ENCODE results near the gene C6. TPM values are rescaled to one million over a fixed set of nuclear protein-coding genes. Genes with fewer than 3 reads are reported as not detected.

C6 gene
- total RNA-seq, 3 donors from 2014 or later = 1.2 to 113 (median 8.5) TPM

DNA sequence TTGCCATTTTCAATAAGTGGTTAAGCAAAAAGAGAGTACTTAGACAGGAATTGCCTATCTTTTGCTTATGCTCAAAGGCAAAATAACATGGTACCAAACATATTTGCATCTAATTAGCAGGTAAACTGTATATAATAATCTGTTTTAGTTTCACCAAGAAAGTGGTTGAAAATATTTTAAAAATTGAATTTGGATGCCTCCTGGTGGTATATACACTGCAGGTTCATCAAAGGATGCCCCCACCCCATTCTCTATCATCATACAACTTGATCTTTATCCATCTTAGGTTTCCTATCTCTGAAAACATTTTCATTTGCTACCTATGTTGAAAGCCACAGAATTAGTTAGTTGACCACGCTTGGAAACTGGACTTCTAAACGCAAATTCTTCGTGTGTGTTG, 95.2 kb downstream of the C6 start:
- DNase-seq (ENCODE audit: low spot score in 2 of 2) = no peak
- TF ChIP-seq, protein P1, sequence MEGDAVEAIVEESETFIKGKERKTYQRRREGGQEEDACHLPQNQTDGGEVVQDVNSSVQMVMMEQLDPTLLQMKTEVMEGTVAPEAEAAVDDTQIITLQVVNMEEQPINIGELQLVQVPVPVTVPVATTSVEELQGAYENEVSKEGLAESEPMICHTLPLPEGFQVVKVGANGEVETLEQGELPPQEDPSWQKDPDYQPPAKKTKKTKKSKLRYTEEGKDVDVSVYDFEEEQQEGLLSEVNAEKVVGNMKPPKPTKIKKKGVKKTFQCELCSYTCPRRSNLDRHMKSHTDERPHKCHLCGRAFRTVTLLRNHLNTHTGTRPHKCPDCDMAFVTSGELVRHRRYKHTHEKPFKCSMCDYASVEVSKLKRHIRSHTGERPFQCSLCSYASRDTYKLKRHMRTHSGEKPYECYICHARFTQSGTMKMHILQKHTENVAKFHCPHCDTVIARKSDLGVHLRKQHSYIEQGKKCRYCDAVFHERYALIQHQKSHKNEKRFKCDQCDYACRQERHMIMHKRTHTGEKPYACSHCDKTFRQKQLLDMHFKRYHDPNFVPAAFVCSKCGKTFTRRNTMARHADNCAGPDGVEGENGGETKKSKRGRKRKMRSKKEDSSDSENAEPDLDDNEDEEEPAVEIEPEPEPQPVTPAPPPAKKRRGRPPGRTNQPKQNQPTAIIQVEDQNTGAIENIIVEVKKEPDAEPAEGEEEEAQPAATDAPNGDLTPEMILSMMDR (IDR thresholded peaks at IDR 0.05) = no peak
- TF ChIP-seq POLR2AphosphoS5 (IDR thresholded peaks at IDR 0.05) (no peak), POLR2A (IDR thresholded peaks at IDR 0.05) (no peak)
- H3K27ac ChIP-seq = no peak overlapping the region
- H3K36me3 ChIP-seq = no peaks in the 10 kb centered on the region
- no peaks in the 10 kb centered on the region for H3K4me1 ChIP-seq
- H3K4me3 ChIP-seq = no peak overlapping the region
- H3K27me3 ChIP-seq = no peaks in the 10 kb centered on the region
- no peaks in the 10 kb centered on the region for H3K9me3 ChIP-seq
- intact Hi-C loops (cut with DNase I; ENCODE audit: low total_unique reads) = no loop called here

DNA sequence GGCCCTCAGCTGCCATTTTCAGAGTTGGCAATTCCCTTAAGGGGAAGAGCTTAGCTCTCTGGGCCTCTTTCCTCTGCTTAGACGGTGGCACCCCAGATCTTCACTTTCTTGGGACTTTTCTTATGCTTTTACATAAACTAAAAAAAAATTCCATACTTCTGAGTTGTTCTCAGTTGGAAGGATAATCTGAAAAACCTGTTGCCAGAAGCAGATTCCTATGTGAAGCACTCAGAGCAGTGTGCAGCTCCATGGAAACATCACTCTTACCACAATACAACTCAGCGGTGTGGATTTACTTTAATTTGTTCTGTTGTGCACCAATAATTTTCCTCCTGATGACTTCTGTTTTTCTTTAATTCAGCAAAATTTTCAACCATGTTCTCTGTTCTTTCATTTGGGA, 98.1 kb downstream of the C6 start:
- no peaks in the 10 kb centered on the region for H3K9me3 ChIP-seq
- H3K4me1 ChIP-seq = no peaks in the 10 kb centered on the region
- no peak overlapping the region for H3K4me3 ChIP-seq
- no peaks in the 10 kb centered on the region for H3K27me3 ChIP-seq
- H3K27ac ChIP-seq = no peak overlapping the region
- no peak for DNase-seq (ENCODE audit: low spot score in 2 of 2)
- H3K36me3 ChIP-seq = no peaks in the 10 kb centered on the region
- intact Hi-C loops (cut with DNase I; ENCODE audit: low total_unique reads) = no loop called here
- TF ChIP-seq, protein P1 (IDR thresholded peaks at IDR 0.05) = no peak

DNA sequence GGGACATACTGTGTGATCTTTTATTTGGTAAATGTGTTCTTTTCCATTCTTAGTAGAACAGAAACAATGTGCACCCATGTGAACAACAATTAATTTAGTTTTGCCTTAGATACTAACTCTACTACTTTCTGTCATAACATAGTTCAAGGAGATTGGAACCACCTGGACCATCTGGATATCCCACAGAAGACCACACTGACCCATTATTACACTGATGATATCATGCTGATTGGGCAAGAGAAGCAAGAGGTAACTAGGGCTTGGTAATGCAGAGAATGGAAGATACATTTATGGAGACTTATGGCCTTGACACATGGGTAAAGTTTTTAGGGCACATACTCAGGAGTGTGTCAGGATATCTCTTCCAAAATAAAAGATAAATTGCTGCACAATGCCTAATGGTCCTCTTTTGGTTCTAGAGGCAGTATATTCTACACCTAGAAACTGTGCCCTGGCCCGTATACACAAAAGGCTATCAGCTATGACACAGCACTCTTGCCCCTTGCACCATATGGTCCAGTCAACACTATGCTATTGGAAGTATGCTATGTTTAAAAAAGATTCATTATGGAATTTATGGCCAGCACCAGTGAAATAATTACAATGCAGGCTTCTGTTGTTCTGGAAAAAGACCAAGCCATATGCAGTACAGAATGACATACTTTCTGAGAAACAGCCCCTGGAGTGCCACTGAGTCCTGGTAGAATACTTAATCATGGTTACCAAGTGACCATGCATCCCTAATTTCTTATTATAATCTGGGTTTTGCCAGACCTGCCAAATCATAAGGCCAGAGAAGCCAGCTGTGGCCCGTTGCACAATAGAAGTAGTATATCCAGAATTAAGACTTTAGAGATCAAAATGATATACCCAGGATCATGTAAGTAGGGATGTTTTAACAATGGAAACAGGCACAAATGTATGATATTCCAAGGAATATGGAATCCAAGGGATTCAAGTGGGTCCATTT, 100.6 kb downstream of the C6 start:
- no peak for TF ChIP-seq POLR2A (IDR thresholded peaks at IDR 0.05)
- no peak for TF ChIP-seq POLR2AphosphoS5 (IDR thresholded peaks at IDR 0.05)
- TF ChIP-seq, protein P1 (IDR thresholded peaks at IDR 0.05) = no peak
- DNase-seq (ENCODE audit: low spot score in 2 of 2) = no peak
- Histone ChIP-seq H3K9me3 (no peaks in the 10 kb centered on the region), H3K36me3 (no peaks in the 10 kb centered on the region), H3K27me3 (no peaks in the 10 kb centered on the region), H3K4me1 (no peaks in the 10 kb centered on the region), H3K27ac (no peak overlapping the region), H3K4me3 (no peak overlapping the region)
- intact Hi-C loops (cut with DNase I; ENCODE audit: low total_unique reads) = no loop called here

DNA sequence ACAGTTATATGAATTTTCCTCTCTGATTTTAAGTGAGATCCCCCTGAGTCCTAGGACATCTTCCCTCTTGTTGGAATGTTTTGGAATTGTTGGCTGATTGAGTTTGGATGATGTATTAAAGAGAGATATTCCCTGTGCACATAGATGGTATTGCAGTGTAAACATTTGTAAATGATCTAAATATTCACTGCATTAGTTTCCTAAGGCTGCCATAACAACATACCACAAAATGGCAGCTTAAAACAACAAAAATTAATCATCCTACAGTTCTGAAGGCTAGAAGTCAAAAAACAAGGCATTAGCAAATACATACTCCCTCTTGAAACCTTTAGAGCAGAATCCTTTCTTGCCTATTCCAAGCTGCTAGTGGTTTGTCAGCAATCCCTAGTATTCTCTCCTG, 104.1 kb downstream of the C6 start:
- no peak overlapping the region for H3K4me3 ChIP-seq
- no peaks in the 10 kb centered on the region for H3K36me3 ChIP-seq
- TF ChIP-seq POLR2AphosphoS5 (IDR thresholded peaks at IDR 0.05) = no peak
- TF ChIP-seq, protein P1 (IDR thresholded peaks at IDR 0.05) = no peak
- no peak for TF ChIP-seq POLR2A (IDR thresholded peaks at IDR 0.05)
- no peak for DNase-seq (ENCODE audit: low spot score in 2 of 2)
- H3K27ac ChIP-seq = no peak overlapping the region
- intact Hi-C loops (cut with DNase I; ENCODE audit: low total_unique reads) = no loop called here
- no peaks in the 10 kb centered on the region for H3K27me3 ChIP-seq
- no peaks in the 10 kb centered on the region for H3K4me1 ChIP-seq
- no peaks in the 10 kb centered on the region for H3K9me3 ChIP-seq

DNA sequence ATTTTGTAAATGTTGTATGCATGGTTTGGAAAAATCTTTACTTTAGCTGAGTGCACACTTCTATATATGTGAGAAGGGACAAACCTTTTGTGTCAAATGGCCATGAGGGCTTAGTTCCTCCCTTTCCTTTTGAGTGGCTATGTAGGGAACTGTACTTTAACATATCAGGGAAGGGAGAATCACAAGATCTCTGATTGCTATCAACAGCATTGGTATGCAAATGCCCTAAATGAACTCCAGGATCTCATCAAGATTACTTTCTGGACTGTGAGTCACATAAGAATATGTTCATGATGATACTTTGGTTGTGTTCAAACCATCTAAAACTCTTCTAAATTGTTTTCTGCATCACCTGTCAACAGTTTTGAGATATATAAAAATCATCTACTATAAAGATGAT, 111.0 kb downstream of the C6 start:
- no peak for DNase-seq (ENCODE audit: low spot score in 2 of 2)
- Histone ChIP-seq H3K4me3 (no peak overlapping the region), H3K27ac (no peak overlapping the region), H3K36me3 (no peaks in the 10 kb centered on the region), H3K27me3 (no peaks in the 10 kb centered on the region), H3K4me1 (no peaks in the 10 kb centered on the region), H3K9me3 (no peaks in the 10 kb centered on the region)
- TF ChIP-seq, protein P1 (IDR thresholded peaks at IDR 0.05) = no peak
- no peak for TF ChIP-seq POLR2AphosphoS5 (IDR thresholded peaks at IDR 0.05)
- TF ChIP-seq POLR2A (IDR thresholded peaks at IDR 0.05) = no peak
- intact Hi-C loops (cut with DNase I; ENCODE audit: low total_unique reads) = no loop called here
